Measurements from ENCODE around the gene SSX2IP. TPM values are rescaled to one million over a fixed set of nuclear protein-coding genes. Genes with fewer than 3 reads are reported as not detected.

The SSX2IP gene
- total and polyA plus RNA-seq, 2 experiments from 2014 or later: 26.5 to 38.0 TPM

- peaks cover 3% of the 10 kb centered on the region for H4K20me1 ChIP-seq (ENCODE audit: insufficient read depth, poor library complexity, severe bottlenecking)
Measured at GRCh38 chr1:84683508-84683907, 6.8 kb downstream of the SSX2IP start.

GRCh38 chr1:84682047-84682446, 8.2 kb downstream of the SSX2IP start:
- no peak for DNase-seq (ENCODE audit: low spot score)
- no peaks in the 10 kb centered on the region for H3K27me3 ChIP-seq
- peaks cover 2% of the 10 kb centered on the region for H4K20me1 ChIP-seq (ENCODE audit: insufficient read depth, poor library complexity, severe bottlenecking)
- peaks cover 100% of the 10 kb centered on the region for H3K79me2 ChIP-seq
- H3K9me2 ChIP-seq (replicated peaks; ENCODE audit: insufficient read depth): no peaks in the 10 kb centered on the region
- H3K9me3 ChIP-seq (ENCODE audit: low read depth): no peaks in the 10 kb centered on the region
- no peak overlapping the region for H3K27ac ChIP-seq
- H2AFZ ChIP-seq: no peak overlapping the region
- H3K4me2 ChIP-seq: no peak overlapping the region
- WGBS (ENCODE audit: low lambda C conversion rate, missing lambda C conversion rate): 95% methylated on average over 5 of the region's 5 CpGs
- H3K4me1 ChIP-seq (ENCODE audit: insufficient read depth): no peaks in the 10 kb centered on the region
- no peaks in the 10 kb centered on the region for H3K36me3 ChIP-seq (replicated peaks; ENCODE audit: insufficient read depth, low read depth)
- H3K4me3 ChIP-seq: no peak overlapping the region
- no peak for TF ChIP-seq EZH2 (IDR thresholded peaks at IDR 0.05; ENCODE audit: borderline replicate concordance)
- TF ChIP-seq EZH2phosphoT487 (IDR thresholded peaks at IDR 0.05; ENCODE audit: low read depth, severe bottlenecking, unreplicated experiment): no peak
- no peak for TF ChIP-seq CTCF (IDR thresholded peaks at IDR 0.05; ENCODE audit: poor library complexity)

More at GRCh38 chr1:84683508-84683907, 6.8 kb downstream of the SSX2IP start:
- H3K4me3 ChIP-seq: no peak overlapping the region
- no peaks in the 10 kb centered on the region for H3K9me2 ChIP-seq (replicated peaks; ENCODE audit: insufficient read depth)
- no peak for DNase-seq (ENCODE audit: low spot score)
- H3K4me1 ChIP-seq (ENCODE audit: insufficient read depth): peaks cover 12% of the 10 kb centered on the region
- no peak overlapping the region for H3K27ac ChIP-seq
- H3K36me3 ChIP-seq (replicated peaks; ENCODE audit: insufficient read depth, low read depth): no peaks in the 10 kb centered on the region
- 96% methylated on average over 2 of the region's 2 CpGs for WGBS (ENCODE audit: low lambda C conversion rate, missing lambda C conversion rate)
- no peaks in the 10 kb centered on the region for H3K9me3 ChIP-seq (ENCODE audit: low read depth)
- no peak overlapping the region for H2AFZ ChIP-seq
- H3K4me2 ChIP-seq: no peak overlapping the region
- H3K27me3 ChIP-seq: no peaks in the 10 kb centered on the region
- TF ChIP-seq EZH2 (IDR thresholded peaks at IDR 0.05; ENCODE audit: borderline replicate concordance) (no peak), CTCF (IDR thresholded peaks at IDR 0.05; ENCODE audit: poor library complexity) (no peak), EZH2phosphoT487 (IDR thresholded peaks at IDR 0.05; ENCODE audit: low read depth, severe bottlenecking, unreplicated experiment) (no peak)
- peaks cover 100% of the 10 kb centered on the region for H3K79me2 ChIP-seq

- WGBS (ENCODE audit: low lambda C conversion rate, missing lambda C conversion rate): 86% methylated on average over 7 of the region's 7 CpGs
- TF ChIP-seq EZH2phosphoT487 (IDR thresholded peaks at IDR 0.05; ENCODE audit: low read depth, severe bottlenecking, unreplicated experiment) (no peak), CTCF (IDR thresholded peaks at IDR 0.05; ENCODE audit: poor library complexity) (no peak), EZH2 (IDR thresholded peaks at IDR 0.05; ENCODE audit: borderline replicate concordance) (no peak)
- no peak overlapping the region for H3K4me3 ChIP-seq
- H2AFZ ChIP-seq: no peak overlapping the region
- H3K4me1 ChIP-seq (ENCODE audit: insufficient read depth): peaks cover 8% of the 10 kb centered on the region
- DNase-seq (ENCODE audit: low spot score): no peak
- H3K36me3 ChIP-seq (replicated peaks; ENCODE audit: insufficient read depth, low read depth): no peaks in the 10 kb centered on the region
- no peaks in the 10 kb centered on the region for H3K9me3 ChIP-seq (ENCODE audit: low read depth)
- no peaks in the 10 kb centered on the region for H3K27me3 ChIP-seq
- H3K27ac ChIP-seq: no peak overlapping the region
- H3K79me2 ChIP-seq: peaks cover 94% of the 10 kb centered on the region
- H3K4me2 ChIP-seq: no peak overlapping the region
- no peaks in the 10 kb centered on the region for H3K9me2 ChIP-seq (replicated peaks; ENCODE audit: insufficient read depth)
- H4K20me1 ChIP-seq (ENCODE audit: insufficient read depth, poor library complexity, severe bottlenecking): no peaks in the 10 kb centered on the region
Measured at GRCh38 chr1:84677415-84678099, 12.7 kb downstream of the SSX2IP start.

Data from hepatocyte (in vitro differentiated cells).